GM19025 (cell line): ENCODE data around the gene RHOT2.
"Not testable (repeated sequence)": the region's sequence is repeated elsewhere in the genome, so short reads cannot be mapped to it uniquely, and the experiment has no call there.

Experiments
- ATAC-seq: cut with Tn5 transposase; IDR thresholded peaks from one replicate; pipeline ENCODE4 v1.9.1; 2021; ENCODE audit warnings: mild to moderate bottlenecking, low read depth, moderate library complexity; ENCODE audit not compliant: unreplicated experiment

RHOT2 gene

GRCh38 chr16:711084-711483 lies 43.2 kb downstream of the RHOT2 start:
- ATAC-seq: no peak

- ATAC-seq: no peak
Measured at GRCh38 chr16:711548-712320, 43.8 kb downstream of the RHOT2 start.

GRCh38 chr16:712740-713250 lies 44.9 kb downstream of the RHOT2 start:
- ATAC-seq: not testable (repeated sequence)

- no peak for ATAC-seq
Measured at GRCh38 chr16:714079-714478, 46.1 kb downstream of the RHOT2 start.

- peak; percentile 84 for ATAC-seq
Measured at GRCh38 chr16:714558-715476, 46.9 kb downstream of the RHOT2 start, which contains the start of gene METRN. TSS of gene METRN (plus strand) at chr16:715118. CDS start at chr16:715290, 172 bp downstream.

GRCh38 chr16:715477-716199 lies 47.7 kb downstream of the RHOT2 start:
- peak; percentile 8 for ATAC-seq

- ATAC-seq: no peak
Measured at GRCh38 chr16:716200-716568, 48.3 kb downstream of the RHOT2 start.

- no peak for ATAC-seq
Measured at GRCh38 chr16:716768-717325, 48.9 kb downstream of the RHOT2 start.

- no peak for ATAC-seq
Measured at GRCh38 chr16:717450-718245, 49.7 kb downstream of the RHOT2 start.

GRCh38 chr16:718389-718788 lies 50.5 kb downstream of the RHOT2 start:
- ATAC-seq: no peak

GRCh38 chr16:718922-719321 lies 51.0 kb downstream of the RHOT2 start:
- ATAC-seq: no peak

- ATAC-seq: no peak
Measured at GRCh38 chr16:719815-720446, 52.0 kb downstream of the RHOT2 start.

GRCh38 chr16:720447-720989 lies 52.6 kb downstream of the RHOT2 start:
- ATAC-seq: peak; percentile 6

- peak; percentile 71 for ATAC-seq
Measured at GRCh38 chr16:720990-721764, 53.2 kb downstream of the RHOT2 start, which contains the start of gene ANTKMT. TSS of gene ANTKMT (plus strand) at chr16:721146. CDS start at chr16:721275, 129 bp downstream.

GRCh38 chr16:721765-722540 lies 54.0 kb downstream of the RHOT2 start:
- ATAC-seq: no peak

- no peak for ATAC-seq
Measured at GRCh38 chr16:722835-723633, 55.1 kb downstream of the RHOT2 start.
